Muscle layer of duodenum (tissue), 2 donors: ENCODE results near the gene GTPBP10.
A peak's percentile ranks its signal among the peaks of the same experiment; 100 is the strongest.
"Not testable (repeated sequence)": the region's sequence is repeated elsewhere in the genome, so short reads cannot be mapped to it uniquely, and the experiment has no call there.

Experiments used
- H3K27ac ChIP-seq: one replicate; pipeline ENCODE4 v1.7.0; 2013; ENCODE audit warnings: mild to moderate bottlenecking, low read length
- H3K27me3 ChIP-seq: one replicate; pipeline ENCODE4 v1.7.0; 2013; ENCODE audit warnings: low read depth, mild to moderate bottlenecking, control low read depth, low read length
- H3K36me3 ChIP-seq, 2 donors: one replicate each; pipeline ENCODE4 v1.7.0; 2013; ENCODE audit warnings: low read length in 2 of 2, control low read depth in 1 of 2, mild to moderate bottlenecking in 1 of 2; ENCODE audit not compliant: insufficient read depth in 2 of 2, control insufficient read depth in 1 of 2
- H3K4me1 ChIP-seq, 2 donors: one replicate each; pipeline ENCODE4 v1.7.0; 2013; ENCODE audit warnings: low read length in 2 of 2, mild to moderate bottlenecking in 2 of 2, control low read depth in 1 of 2, moderate library complexity in 1 of 2; ENCODE audit not compliant: insufficient read depth in 2 of 2, control insufficient read depth in 1 of 2
- H3K4me3 ChIP-seq, 2 donors: one replicate each; pipeline ENCODE4 v1.7.0; 2013; ENCODE audit warnings: low read length in 2 of 2, low read depth in 1 of 2, mild to moderate bottlenecking in 1 of 2
- H3K9me3 ChIP-seq, 2 donors: one replicate each; pipeline ENCODE4 v1.7.0; 2013; ENCODE audit warnings: low read length in 2 of 2, control low read depth in 1 of 2, mild to moderate bottlenecking in 1 of 2; ENCODE audit not compliant: control insufficient read depth in 1 of 2
- donor health status: healthy.

Gene GTPBP10

DNA sequence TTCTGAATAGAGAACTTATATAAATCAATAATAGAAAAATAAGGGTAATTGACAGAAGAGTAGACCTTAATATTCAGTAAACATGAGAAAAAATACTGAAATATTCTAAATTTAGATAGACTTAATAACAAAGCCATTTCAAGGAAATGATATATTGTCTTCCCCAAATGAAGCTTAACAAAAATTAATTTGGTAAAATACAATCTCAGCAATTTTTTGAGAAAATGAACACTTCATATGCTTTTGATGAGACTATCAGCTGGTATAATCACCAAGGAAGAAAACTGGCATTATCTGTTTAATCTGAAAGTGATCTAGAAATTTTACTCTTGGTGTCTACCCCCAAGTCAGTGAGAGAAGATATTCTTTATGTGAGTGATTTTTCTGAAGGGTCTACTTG, 23.7 kb upstream of the GTPBP10 start:
- H3K9me3 ChIP-seq: no peaks in the 10 kb centered on the region
- peaks cover 13% of the 10 kb centered on the region for H3K27me3 ChIP-seq
- H3K4me3 ChIP-seq: no peak overlapping the region

DNA sequence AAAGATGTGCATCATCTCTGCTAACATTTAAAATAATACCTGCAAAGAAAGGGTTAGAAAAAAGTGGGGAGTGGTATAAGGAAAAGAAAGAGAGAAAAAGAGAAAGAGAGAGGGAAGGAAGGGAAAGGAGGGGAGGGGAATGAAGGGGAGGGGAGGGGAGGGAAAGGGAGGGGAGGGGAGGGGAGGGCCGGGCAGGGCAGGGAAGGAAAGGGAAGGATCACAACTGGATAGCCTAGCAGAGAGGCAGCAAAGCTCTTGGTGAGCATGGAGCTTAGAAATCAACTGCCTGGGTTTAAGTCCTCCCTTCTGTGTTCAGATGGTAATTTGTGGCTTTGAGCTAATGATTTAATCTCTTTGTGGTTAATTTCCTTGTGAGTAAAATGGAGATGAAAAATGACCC, 20.0 kb upstream of the GTPBP10 start:
- no peak overlapping the region for H3K4me3 ChIP-seq
- no peaks in the 10 kb centered on the region for H3K36me3 ChIP-seq
- H3K27ac ChIP-seq: no peak overlapping the region
- no peaks in the 10 kb centered on the region for H3K9me3 ChIP-seq
- H3K27me3 ChIP-seq: peaks cover 9% of the 10 kb centered on the region
- no peaks in the 10 kb centered on the region for H3K4me1 ChIP-seq

More for the DNA sequence above, 23.7 kb upstream of the GTPBP10 start:
- Histone ChIP-seq H3K36me3 (no peaks in the 10 kb centered on the region), H3K27ac (no peak overlapping the region), H3K4me1 (peaks cover 0 to 9% of the 10 kb centered on the region in 2 donors)

DNA sequence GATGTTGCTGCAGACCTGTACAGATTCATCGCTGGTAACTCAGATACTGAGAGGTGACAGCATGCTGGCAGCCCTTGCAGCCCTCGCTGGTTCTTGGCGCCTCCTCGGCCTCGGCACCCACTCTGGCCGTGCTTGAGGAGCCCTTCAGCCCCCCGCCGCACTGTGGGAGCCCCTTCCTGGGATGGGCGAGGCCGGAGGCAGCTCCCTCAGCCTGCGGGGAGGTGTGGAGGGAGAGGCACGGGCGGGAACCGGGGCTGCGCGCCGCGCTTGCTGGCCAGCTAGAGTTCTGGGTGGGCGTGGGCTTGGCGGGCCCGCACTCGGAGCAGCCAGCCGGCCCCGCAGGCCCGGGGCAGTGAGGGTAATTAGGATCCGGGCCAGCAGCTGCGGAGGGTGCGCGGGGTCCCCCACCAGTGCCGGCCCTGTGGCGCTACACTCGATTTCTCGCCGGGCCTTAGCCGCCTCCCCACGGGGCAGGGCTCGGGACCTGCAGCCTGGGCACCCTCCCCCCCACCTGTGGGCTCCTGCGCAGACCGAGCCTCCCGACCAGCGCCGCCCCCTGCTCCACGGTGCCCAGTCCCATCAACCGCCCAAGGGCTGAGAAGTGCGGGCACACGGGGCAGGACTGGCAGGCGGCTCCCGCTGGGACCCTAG, 12.2 kb upstream of the GTPBP10 start:
- no peaks in the 10 kb centered on the region for H3K4me1 ChIP-seq

DNA sequence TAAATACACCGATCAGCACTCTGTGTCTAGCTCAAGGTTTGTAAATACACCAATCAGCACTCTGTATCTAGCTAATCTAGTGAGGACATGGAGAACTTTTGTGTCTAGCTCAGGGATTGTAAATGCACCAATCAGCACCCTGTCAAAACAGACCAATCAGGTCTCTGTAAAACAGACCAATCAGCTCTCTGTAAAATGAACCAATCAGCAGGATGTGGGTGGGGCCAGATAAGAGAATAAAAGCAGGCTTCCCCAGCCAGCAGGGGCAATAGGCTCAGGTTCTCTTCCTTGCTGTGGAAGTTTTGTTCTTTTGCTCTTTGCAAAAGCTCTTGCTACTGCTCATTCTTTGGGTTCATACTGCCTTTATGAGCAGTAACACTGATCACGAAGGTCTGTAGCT, 11.6 kb upstream of the GTPBP10 start:
- not testable (repeated sequence) for H3K36me3 ChIP-seq, H3K9me3 ChIP-seq, H3K27ac ChIP-seq, H3K4me3 ChIP-seq, H3K4me1 ChIP-seq, H3K27me3 ChIP-seq

More for the DNA sequence above, 12.2 kb upstream of the GTPBP10 start:
- no peaks in the 10 kb centered on the region for H3K27me3 ChIP-seq
- no peaks in the 10 kb centered on the region for H3K9me3 ChIP-seq
- no peaks in the 10 kb centered on the region for H3K36me3 ChIP-seq
- no peak overlapping the region for H3K27ac ChIP-seq
- H3K4me3 ChIP-seq: no peak overlapping the region

DNA sequence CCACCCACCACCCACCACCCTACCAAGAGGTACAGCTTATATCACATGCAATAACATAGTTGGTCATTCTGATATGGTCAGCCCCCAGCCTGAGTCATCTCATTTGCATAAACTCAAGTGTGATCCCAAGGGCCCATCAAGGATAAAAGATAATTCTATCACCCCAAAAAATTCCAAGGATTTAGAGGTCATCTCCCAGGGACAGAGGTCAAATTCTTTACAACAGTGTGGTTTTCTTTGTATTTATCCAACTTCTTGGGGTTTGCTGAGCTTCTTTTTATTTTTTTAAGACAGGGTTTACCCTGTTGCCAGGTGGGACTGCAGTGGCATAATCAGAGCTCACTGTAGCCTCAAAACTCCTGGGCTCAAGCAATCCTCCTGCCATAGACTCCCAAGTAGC, 9.4 kb upstream of the GTPBP10 start:
- Histone ChIP-seq H3K27me3 (no peaks in the 10 kb centered on the region), H3K9me3 (no peaks in the 10 kb centered on the region), H3K4me1 (no peaks in the 10 kb centered on the region), H3K4me3 (no peak overlapping the region), H3K27ac (no peak overlapping the region), H3K36me3 (no peaks in the 10 kb centered on the region)

DNA sequence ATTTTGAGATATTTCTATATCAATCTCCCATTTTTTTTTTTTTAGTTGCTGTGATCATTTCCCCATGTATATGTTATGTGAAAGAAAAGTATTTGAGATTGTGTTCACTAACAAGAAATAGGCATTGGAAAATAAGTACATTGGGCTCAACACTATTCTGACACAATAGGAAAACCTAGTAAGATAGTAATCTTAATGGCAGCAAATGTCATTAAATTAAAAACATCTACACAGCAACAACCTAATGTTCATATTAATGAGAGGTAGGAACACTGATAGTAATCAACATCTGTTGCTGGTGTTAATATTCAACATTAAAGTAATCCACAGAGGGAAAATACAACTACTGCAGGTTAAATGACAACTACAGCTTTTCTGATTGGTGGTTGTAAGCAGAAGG, 1.5 kb upstream of the GTPBP10 start:
- H3K27ac ChIP-seq: no peak overlapping the region

DNA sequence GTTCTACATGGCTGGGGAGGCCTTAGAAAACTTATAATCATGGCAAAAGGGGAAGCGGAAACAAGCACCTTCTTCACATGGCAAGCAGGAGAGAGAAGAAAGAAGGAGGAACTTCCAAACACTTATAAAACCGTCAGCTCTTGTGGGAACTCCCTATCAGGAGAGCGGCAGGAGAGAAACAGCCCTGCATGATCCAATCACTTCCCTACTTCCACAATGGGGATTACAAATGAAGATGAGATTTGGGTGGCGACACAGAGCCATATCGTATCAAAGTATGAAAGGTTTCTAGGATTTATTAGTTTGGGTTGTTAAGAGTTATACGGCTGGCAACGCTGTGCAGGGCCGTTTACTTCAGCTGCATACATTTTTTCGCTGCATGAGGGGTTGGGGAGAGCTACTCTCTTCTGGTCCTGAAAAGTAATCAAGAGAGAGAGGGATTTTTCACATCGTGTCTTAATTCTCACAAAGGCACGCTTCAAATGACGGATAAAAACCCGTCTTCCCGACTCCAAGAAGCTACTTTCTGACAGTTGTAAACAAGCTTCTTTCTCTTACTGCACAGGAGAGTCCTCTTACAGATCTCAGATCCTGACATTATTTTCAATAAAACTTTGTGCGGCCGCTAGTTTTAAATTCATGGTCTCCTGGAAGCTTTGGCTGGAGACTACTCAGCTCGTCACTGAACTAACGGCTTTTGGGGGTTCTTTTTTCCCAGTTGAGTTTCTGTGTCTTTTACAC, 751 bp upstream of the GTPBP10 start:
- peaks cover 5 to 10% of the 10 kb centered on the region in 2 donors for H3K4me1 ChIP-seq
- H3K4me3 ChIP-seq: peak overlapping the region; percentile 72 to 87
- H3K36me3 ChIP-seq: no peaks in the 10 kb centered on the region
- H3K9me3 ChIP-seq: no peaks in the 10 kb centered on the region
- no peaks in the 10 kb centered on the region for H3K27me3 ChIP-seq
- peak overlapping the region; percentile 90 for H3K27ac ChIP-seq

More for the DNA sequence above, 1.5 kb upstream of the GTPBP10 start:
- peaks cover 5 to 10% of the 10 kb centered on the region in 2 donors for H3K4me1 ChIP-seq
- H3K9me3 ChIP-seq: no peaks in the 10 kb centered on the region
- no peaks in the 10 kb centered on the region for H3K27me3 ChIP-seq
- H3K36me3 ChIP-seq: no peaks in the 10 kb centered on the region
- no peak overlapping the region for H3K4me3 ChIP-seq

DNA sequence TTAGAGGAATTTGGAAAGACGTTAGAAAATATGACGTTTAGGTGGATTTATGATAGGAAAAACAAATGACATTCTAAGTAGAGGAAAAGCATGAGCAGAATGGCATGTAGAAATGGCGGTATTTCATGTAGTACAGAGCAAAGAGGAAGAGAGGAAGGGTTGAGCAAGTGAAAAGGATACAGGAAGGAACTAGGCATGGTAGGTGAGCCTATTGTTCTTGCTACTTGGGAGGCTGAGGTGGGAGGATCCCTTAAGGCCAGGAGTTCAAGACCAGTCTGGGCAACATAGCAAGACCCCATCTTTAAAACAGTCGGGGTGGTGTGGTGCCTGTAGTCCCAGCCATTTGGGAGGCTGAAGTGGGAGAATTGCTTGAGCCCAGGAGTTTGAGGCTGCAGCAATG, 1.2 kb downstream of the GTPBP10 start:
- no peaks in the 10 kb centered on the region for H3K27me3 ChIP-seq
- H3K27ac ChIP-seq: no peak overlapping the region
- H3K36me3 ChIP-seq: no peaks in the 10 kb centered on the region
- peaks cover 5 to 10% of the 10 kb centered on the region in 2 donors for H3K4me1 ChIP-seq
- no peaks in the 10 kb centered on the region for H3K9me3 ChIP-seq
- H3K4me3 ChIP-seq: peak overlapping the region; percentile 72 to 87

DNA sequence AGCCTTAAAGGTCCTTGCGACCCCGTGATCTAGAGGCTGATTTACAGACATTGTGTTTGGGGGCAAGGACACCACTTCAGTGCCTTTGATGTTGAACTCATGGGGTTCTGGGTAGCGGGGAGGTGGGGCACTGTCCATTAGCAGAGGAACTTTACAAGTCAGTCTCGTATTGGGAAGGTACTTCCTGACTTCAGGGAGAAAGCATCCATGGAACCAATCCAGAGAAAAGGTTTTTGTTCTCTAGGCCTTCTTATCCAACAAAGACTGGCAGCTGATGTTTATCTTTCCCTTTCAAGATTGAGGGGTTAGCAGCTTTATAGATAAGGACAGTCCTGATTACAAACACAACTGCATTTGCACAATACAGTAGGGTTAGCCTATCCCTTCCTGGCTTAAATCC, 2.8 kb downstream of the GTPBP10 start:
- H3K27ac ChIP-seq: no peak overlapping the region
- no peaks in the 10 kb centered on the region for H3K27me3 ChIP-seq
- H3K4me1 ChIP-seq: peaks cover 5 to 10% of the 10 kb centered on the region in 2 donors
- H3K36me3 ChIP-seq: peaks cover 4 to 8% of the 10 kb centered on the region in 2 donors
- H3K4me3 ChIP-seq: no peak overlapping the region
- no peaks in the 10 kb centered on the region for H3K9me3 ChIP-seq

DNA sequence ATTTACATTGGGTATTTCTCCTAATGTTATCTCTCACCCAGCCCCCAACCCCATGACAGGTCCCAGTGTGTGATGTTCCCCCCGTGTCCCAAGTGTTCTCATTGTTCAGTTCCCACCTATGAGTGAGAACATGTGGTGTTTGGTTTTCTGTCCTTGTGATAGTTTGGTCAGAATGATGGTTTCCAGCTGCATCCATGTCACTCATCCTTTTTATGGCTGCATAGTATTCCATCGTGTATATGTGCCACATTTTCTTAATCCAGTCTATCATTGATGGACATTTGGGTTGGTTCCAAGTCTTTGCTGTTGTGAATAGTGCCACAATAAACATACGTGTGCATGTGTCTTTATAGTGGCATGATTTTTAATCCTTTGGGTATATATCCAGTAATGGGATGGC, 3.5 kb downstream of the GTPBP10 start:
- H3K36me3 ChIP-seq, H3K27ac ChIP-seq, H3K9me3 ChIP-seq, H3K27me3 ChIP-seq, H3K4me3 ChIP-seq: not testable (repeated sequence)
- peaks cover 5 to 10% of the 10 kb centered on the region in 2 donors for H3K4me1 ChIP-seq

DNA sequence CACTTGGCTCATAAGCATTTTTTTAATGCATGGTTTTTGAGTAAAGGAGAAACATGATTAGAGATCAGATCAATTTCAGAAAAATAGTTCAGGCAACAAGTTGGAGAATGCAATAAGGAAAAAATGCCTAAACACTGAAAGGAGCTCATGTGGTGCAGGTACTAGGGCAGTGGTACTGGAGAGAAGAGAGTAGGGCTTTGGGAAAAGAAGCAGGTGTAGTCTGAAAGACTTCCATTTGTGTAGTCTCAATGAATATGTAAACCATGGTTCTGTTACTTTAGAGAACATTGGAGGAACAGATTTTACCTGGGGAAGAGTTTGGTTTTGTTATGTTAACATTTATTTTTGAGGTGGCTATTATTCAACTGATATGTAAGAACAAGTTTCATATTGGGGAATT, 5.5 kb downstream of the GTPBP10 start:
- Histone ChIP-seq H3K9me3 (no peaks in the 10 kb centered on the region), H3K4me3 (no peak overlapping the region), H3K36me3 (peaks cover 15 to 24% of the 10 kb centered on the region in 2 donors), H3K27ac (no peak overlapping the region), H3K27me3 (no peaks in the 10 kb centered on the region), H3K4me1 (peaks cover 5 to 10% of the 10 kb centered on the region in 2 donors)
